Endometrial microvascular endothelial cells (primary cell): ENCODE data around the gene HEATR9. TPM values are rescaled to one million over a fixed set of nuclear protein-coding genes. Genes with fewer than 3 reads are reported as not detected.

Source experiments
- in situ Hi-C: cut with HindIII; loops from 2 replicates; pipeline ENCODE4 v1.10.0; 2017; ENCODE audit warnings: low sequenced_read_pairs, low pct_unique_long_range_greater_than_20kb; ENCODE audit errors: inconsistent ontology term
- total RNA-seq: library from RNA; depleted of rRNA; stranded (reverse); fragments of >200 nt; gene quantifications from one replicate; pipeline ENCODE4 v1.2.3, GENCODE V29; 2015; ENCODE audit errors: inconsistent ontology term

Gene HEATR9
- total RNA-seq, 1 donor from 2014 or later: not detected

- in situ Hi-C loops: no loop called here
Observed at GRCh38 chr17:35821308-35821707, 47.4 kb downstream of the HEATR9 start.

DNA sequence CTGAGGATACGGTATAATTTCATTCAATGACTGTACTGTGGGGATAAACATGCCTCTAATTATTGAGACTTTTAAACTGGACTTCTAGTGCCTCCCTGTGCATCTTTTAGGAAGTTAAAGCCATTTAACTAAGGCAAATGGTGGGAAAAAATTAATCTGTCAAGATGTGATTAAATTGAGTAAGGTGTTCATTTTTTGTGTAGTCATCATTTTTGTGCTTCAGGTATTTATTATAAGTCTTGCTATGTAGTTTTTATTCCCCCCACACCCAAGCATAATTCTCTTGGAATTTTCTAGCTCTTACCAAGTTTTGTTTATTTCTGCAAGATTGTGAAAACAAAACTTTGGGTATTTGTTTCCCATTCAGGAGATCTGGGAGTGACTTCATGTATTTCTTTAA lies 49.2 kb downstream of the HEATR9 start:
- in situ Hi-C loops: no loop called here

GRCh38 chr17:35817196-35817595 lies 51.5 kb downstream of the HEATR9 start:
- in situ Hi-C loops: no loop called here

- in situ Hi-C loops: no loop called here
Observed at GRCh38 chr17:35816723-35817122, 52.0 kb downstream of the HEATR9 start.

DNA sequence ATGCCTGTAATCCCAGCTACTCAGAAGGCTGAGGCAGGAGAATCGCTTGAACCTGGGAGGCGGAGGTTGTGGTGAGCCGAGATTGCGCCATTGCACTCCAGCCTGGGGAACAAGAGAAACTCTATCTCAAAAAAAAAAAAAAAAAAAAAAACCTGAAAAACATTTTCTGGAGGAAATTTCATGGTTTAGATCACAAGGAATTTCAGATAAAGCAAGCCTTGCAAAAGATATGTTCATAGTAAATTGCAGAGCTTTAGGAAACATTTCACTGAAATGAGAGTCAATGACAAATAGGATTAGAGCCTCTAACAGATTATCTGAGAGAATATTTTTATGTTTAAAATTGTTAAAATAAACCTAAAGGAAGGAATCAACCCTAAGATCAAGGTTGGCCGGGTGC lies 56.2 kb downstream of the HEATR9 start:
- in situ Hi-C loops: no loop called here

DNA sequence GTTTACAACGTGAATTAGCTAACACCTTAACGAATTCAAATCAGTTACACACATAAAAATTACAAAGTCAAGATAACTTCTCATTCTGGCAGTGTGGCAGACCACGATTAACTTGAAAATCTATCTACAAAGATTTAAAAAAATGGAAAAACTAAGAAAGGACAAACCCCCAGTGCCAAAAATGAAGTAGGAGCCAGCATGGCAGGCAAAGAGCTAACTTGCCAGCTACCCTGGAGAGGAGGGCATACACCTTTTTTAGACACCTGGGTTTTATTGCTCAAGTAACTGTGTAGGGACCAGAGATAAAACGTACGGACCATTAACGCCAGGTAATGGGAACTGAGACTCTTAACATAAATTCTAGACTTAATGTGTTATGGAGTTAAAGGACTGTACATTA lies 56.9 kb downstream of the HEATR9 start:
- in situ Hi-C loops: no loop called here

DNA sequence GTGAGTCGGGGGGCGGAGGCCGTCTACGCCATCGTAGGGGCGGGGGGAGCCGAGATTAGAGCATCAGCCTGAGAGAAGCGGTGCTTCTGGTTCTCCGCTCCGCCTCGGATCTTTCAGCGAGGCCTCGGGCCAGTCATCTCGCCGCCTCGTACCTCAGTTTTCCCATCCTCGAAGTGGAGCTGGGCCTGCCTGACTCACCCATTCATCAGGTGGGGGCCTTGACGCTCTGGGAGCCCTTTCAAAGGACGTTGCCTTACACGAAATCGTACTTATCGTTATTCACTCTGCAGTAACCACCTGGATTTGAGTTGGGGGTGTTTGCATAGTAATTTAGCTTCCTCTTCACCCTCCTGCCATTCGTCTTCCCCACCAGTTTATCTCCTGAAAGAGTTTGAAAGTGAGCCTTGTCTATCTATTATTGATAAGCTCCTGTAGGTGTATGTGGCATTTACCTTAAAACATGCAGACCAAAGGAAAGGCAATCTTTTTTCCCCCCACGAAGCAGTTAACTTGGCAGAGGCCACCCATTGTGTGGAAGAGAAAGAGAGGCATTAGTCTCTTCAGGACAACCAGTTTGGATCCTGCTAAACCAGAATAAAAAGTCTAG lies 58.7 kb downstream of the HEATR9 start:
- in situ Hi-C loops: no loop called here

DNA sequence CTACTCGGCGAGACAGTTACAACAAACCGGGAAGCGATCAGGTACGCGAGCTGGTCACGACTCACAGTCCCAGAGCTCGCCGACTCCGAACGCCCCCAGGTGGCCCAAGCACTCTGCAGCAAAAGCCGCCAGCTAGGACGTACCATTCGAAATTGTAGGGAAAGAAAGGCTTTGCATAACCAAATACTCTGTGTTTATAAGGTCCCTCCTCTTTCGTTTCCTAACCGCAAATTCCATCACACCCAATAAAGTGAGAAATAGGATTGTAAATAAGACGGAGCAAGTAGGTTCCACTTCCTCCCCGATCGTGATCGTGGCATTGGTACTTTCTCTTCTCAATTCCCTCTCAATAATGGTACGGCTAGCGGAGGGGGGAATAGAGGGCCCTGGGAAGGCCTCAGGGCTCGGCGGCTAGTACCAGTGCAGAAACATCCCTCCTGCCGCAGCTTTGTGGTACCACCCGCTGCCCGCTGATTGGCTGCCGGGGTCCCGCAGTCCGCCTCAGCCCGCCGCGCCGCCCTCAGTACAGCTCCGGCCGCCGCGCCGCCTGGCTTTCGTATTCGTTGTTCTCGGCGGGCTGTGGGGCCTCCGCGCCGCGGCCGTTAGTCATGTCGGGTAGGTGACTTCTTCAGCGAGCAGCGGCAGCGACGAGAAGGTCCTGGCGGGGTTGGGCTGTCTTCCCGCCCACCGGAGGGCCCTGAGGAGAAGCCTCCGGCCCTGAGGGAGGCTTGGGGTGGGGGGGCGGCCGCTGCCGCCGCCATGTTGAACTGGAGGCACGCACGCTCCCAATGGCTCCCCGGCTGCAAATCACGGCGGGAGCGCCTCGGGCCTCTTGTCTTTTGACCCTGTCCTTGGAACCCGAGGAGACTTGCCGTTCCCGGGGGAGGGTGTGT lies 59.5 kb downstream of the HEATR9 start, which contains the start of gene TAF15:
TSS of gene TAF15 (plus strand) at position 523 of the 893 bp plus-strand sequence. CDS start at position 609, 86 bp downstream.
- in situ Hi-C loops: no loop called here

GRCh38 chr17:35808240-35808961 lies 60.3 kb downstream of the HEATR9 start:
- in situ Hi-C loops: no loop called here

GRCh38 chr17:35807371-35808144 lies 61.1 kb downstream of the HEATR9 start:
- in situ Hi-C loops: no loop called here

Other genes starting within 250 kb of the HEATR9 start
- under 0.01 TPM for gene RASL10B, start 137.3 kb downstream of the HEATR9 start, total RNA-seq
- gene GAS2L2, start 115.7 kb downstream of the HEATR9 start, total RNA-seq: not detected
- not detected for gene C17orf50, start 108.0 kb downstream of the HEATR9 start, total RNA-seq
- 0.19 TPM for gene MMP28, start 73.2 kb downstream of the HEATR9 start, total RNA-seq
- gene TAF15, start 59.4 kb downstream of the HEATR9 start, total RNA-seq: 30.8 TPM
- gene CCL5, start 11.5 kb upstream of the HEATR9 start, total RNA-seq: 0.46 TPM
- gene RDM1, start 61.9 kb upstream of the HEATR9 start, total RNA-seq: not detected
- gene LYZL6, start 74.8 kb upstream of the HEATR9 start, total RNA-seq: not detected
- not detected for gene CCL16, start 112.6 kb upstream of the HEATR9 start, total RNA-seq
- gene CCL14, start 117.8 kb upstream of the HEATR9 start, total RNA-seq: 0.93 TPM
- gene CCL15, start 132.7 kb upstream of the HEATR9 start, total RNA-seq: not detected
- gene CCL23, start 149.1 kb upstream of the HEATR9 start, total RNA-seq: not detected
- not detected for gene CCL18, start 195.4 kb upstream of the HEATR9 start, total RNA-seq
- gene CCL3, start 221.3 kb upstream of the HEATR9 start, total RNA-seq: not detected
- not detected for gene CCL4, start 234.9 kb upstream of the HEATR9 start, total RNA-seq